Mammary epithelial cell (primary cell): ENCODE data around the gene PACSIN1.

ENCODE experiments used
- EZH2 ChIP-seq: IDR thresholded peaks from 2 replicates; pipeline ENCODE4 v1.6.1; 2012; ENCODE audit warnings: low read length, inconsistent platforms, borderline replicate concordance
- TF ChIP-seq, protein P1 (sequence below), 2 donors: IDR thresholded peaks in 1 of 2; conservative IDR thresholded peaks in 1 of 2; 2 replicates each; pipeline ENCODE4 v1.5.1; 2011 to 2012; ENCODE audit warnings: inconsistent platforms in 2 of 2, low read length in 2 of 2, mild to moderate bottlenecking in 2 of 2, control low read depth in 1 of 2, low read depth in 1 of 2; ENCODE audit not compliant: insufficient read depth in 1 of 2; ENCODE audit errors: extremely low read depth in 1 of 2

DNA sequence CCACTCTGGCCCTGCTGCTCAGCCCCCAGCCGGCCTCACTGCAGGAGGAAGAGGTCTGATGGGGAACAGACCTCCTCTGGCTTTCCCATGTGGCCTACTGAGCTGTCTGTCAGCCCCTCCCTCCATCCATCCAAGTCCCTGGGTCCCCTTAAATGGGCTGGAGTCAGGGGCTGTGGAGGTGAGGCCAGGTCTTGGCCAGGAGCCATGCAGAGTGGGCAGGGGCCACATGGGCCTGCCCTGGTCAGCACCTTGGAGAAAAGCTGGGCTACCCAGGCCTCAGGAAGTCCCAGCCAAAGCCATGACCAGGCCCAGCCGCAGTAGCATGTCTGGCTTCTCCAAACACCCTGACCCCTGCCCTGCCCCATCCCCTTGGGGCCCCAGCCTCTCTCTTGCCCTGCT is 83.9 kb downstream of the PACSIN1 start:
- TF ChIP-seq, protein P1, sequence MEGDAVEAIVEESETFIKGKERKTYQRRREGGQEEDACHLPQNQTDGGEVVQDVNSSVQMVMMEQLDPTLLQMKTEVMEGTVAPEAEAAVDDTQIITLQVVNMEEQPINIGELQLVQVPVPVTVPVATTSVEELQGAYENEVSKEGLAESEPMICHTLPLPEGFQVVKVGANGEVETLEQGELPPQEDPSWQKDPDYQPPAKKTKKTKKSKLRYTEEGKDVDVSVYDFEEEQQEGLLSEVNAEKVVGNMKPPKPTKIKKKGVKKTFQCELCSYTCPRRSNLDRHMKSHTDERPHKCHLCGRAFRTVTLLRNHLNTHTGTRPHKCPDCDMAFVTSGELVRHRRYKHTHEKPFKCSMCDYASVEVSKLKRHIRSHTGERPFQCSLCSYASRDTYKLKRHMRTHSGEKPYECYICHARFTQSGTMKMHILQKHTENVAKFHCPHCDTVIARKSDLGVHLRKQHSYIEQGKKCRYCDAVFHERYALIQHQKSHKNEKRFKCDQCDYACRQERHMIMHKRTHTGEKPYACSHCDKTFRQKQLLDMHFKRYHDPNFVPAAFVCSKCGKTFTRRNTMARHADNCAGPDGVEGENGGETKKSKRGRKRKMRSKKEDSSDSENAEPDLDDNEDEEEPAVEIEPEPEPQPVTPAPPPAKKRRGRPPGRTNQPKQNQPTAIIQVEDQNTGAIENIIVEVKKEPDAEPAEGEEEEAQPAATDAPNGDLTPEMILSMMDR (conservative IDR thresholded peaks at IDR 0.05 in 1 of 2, IDR thresholded peaks at IDR 0.05 in 1 of 2; ENCODE audit: extremely low read depth in 1 of 2, insufficient read depth in 1 of 2, low read depth in 1 of 2, low read length in 2 of 2): no peak
- TF ChIP-seq EZH2: no peak
